Activated CD4-positive, alpha-beta memory T cell treated with anti-CD3 and anti-CD28 coated beads for 36 hours (primary cell): ENCODE measurements around the gene NOD2. TPM values are rescaled to one million over a fixed set of nuclear protein-coding genes. Genes with fewer than 3 reads are reported as not detected.

Experiments
- CTCF ChIA-PET: fragments of 350-600 bp; sonication (Branson Sonifier 250); formaldehyde crosslinking; loops from one replicate; lab custom pipeline; 2021; ENCODE audit warnings: antibody characterized with exemption, inconsistent platforms; lab: Charles Lee
- POLR2A ChIA-PET: fragments of 350-600 bp; sonication (Branson Sonifier 250); formaldehyde crosslinking; loops from one replicate; lab custom pipeline; 2021; ENCODE audit warnings: antibody characterized with exemption; lab: Charles Lee
- DNase-seq: peaks from one replicate; pipeline ENCODE4 v3.0.0-alpha.2; 2020
- H3K27ac Mint-ChIP-seq: one replicate; pipeline ENCODE4 v1.8.0; 2021; ENCODE audit warnings: mixed read lengths
- H3K27me3 Mint-ChIP-seq: one replicate; pipeline ENCODE4 v1.8.0; 2021; ENCODE audit warnings: mixed read lengths
- H3K36me3 Mint-ChIP-seq: one replicate; pipeline ENCODE4 v1.8.0; 2021; ENCODE audit warnings: mixed read lengths
- H3K4me1 Mint-ChIP-seq: one replicate; pipeline ENCODE4 v1.8.0; 2021; ENCODE audit warnings: low read depth, mixed read lengths
- H3K4me3 Mint-ChIP-seq: one replicate; pipeline ENCODE4 v1.8.0; 2021; ENCODE audit warnings: mild to moderate bottlenecking, mixed read lengths
- H3K9me3 Mint-ChIP-seq: one replicate; pipeline ENCODE4 v1.8.0; 2021; ENCODE audit warnings: mixed read lengths
- intact Hi-C: fragments of 100-400 bp; cut with micrococcal nuclease; formaldehyde crosslinking; loops from one replicate; pipeline ENCODE4 v1.15.1; 2023
- total RNA-seq, 2 experiments: library from RNA; stranded (reverse); gene quantifications; one replicate each; pipeline ENCODE4 v1.2.3, GENCODE V29; 2021

Gene NOD2
- total RNA-seq, 2 experiments from 2014 or later, result 17.9 to 18.7 TPM

DNA sequence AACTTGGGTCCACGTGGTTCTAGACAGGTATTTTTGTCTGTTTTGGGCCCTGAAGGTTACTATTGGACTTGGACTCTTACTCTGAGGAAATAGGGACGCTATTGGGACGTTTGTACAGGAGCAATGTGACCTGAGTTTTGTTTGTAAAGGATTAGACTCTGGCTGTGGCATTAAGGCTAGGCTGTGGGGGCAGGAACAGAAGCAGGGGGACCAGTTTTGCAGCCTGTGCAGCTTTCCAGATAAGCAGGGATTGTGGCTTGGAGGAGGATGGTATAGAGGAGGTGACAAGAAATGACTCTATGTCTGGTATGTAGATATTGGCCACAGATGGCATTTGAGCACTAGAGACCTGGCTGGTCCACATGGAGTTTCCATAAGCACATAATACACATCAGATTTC is 12.8 kb downstream of the NOD2 start:
- POLR2A ChIA-PET, result no interaction called here
- no peak overlapping the region for H3K4me3 Mint-ChIP-seq
- H3K4me1 Mint-ChIP-seq, result peaks cover 66% of the 10 kb centered on the region
- peaks cover 22% of the 10 kb centered on the region for H3K9me3 Mint-ChIP-seq
- CTCF ChIA-PET, result no interaction called here
- H3K27ac Mint-ChIP-seq, result peak overlapping the region; percentile 23
- intact Hi-C loops, result no loop called here
- H3K36me3 Mint-ChIP-seq, result peaks cover 62% of the 10 kb centered on the region
- H3K27me3 Mint-ChIP-seq, result no peaks in the 10 kb centered on the region
- DNase-seq, result no peak

DNA sequence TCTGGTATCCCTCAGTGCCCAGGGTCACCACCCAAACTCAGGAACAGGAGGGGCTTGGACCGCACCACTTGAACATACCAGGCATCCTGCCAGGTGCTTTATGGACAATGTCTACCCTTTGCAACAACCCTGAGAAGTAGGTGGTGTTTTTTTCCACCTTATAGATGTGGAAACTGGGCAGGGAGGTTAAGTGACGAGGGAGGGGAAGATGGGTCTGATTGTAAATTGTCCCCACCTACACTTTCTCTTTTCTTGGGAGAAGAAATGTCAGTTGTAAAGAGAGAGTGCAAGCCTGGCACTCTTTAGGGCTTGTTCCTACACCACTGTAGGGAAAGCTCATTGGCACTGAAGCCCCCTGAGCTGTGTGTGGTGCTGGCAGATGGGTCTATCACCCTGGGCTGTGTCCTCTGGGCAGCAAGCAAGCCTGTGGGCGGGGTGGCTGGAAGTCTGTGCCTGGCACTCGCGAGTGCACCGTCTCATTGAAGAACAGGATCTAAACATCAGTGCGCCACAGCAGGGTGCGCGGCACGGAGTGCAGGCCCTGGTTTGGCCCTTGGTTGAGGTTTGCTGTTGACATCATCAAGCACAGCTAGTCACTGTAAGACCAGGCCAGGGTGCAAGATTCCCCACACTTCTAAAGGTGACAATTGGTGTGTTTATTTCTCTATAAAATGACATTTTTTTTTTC is 15.1 kb downstream of the NOD2 start:
- Mint-ChIP-seq H3K9me3 (peaks cover 22% of the 10 kb centered on the region), H3K27ac (peak overlapping the region; percentile 94), H3K27me3 (no peaks in the 10 kb centered on the region), H3K36me3 (peaks cover 57% of the 10 kb centered on the region), H3K4me3 (peak overlapping the region; percentile 24), H3K4me1 (peaks cover 59% of the 10 kb centered on the region)
- ChIA-PET CTCF (interaction anchor here (0.6 to 1.4 kb wide), 7 partner anchors 12 to 98 kb away, joined by 3 to 6 read pairs (median 3); partner anchors contain the start of gene CYLD), POLR2A (interaction anchor here (1.0 to 2.2 kb wide), 6 partner anchors 9 to 38 kb away, joined by 3 to 21 read pairs (median 5); partner anchors contain the start of gene CYLD)
- DNase-seq, result peak; percentile 77
- intact Hi-C loops, result loop anchor here (1.0 kb wide), 1 partner anchor 8 kb away; no protein-coding TSS in a partner anchor

DNA sequence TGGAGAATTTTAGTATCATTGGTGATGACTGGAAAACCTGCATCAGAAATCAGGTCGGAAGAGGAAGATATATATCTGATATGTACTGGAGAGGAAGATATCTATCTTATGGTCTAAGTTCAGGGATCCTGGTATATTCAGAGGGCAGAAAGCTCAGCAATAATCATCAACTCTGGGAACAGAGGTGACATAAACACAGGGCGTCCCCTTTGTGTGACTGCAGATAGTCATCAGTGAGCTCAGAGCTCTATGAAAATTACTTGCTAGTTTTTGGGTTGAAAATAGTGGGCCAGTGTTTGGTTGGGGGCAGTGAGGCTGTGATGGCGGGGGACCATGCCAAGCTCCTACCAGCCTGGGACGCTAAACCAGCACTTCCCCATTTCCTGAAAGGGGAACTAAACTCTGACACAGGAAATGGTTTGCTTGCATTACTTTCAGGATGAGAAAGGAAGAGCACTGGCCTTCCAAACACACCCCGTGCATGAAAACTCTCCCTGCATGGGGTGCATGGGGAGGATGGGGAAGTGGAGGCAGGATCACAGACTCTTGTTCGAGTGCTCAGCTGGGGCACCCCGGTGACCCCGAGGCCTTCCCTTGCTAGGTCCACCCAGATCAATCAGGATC is 15.8 kb downstream of the NOD2 start:
- peak; percentile 34 for DNase-seq
- H3K9me3 Mint-ChIP-seq, result peaks cover 15% of the 10 kb centered on the region
- peaks cover 51% of the 10 kb centered on the region for H3K36me3 Mint-ChIP-seq
- POLR2A ChIA-PET, result interaction anchor here (1.0 to 2.2 kb wide), 6 partner anchors 10 to 38 kb away, joined by 3 to 21 read pairs (median 5); partner anchors contain the start of gene CYLD
- H3K27me3 Mint-ChIP-seq, result no peaks in the 10 kb centered on the region
- peak overlapping the region; percentile 94 for H3K27ac Mint-ChIP-seq
- intact Hi-C loops, result no loop called here
- peak overlapping the region; percentile 24 for H3K4me3 Mint-ChIP-seq
- CTCF ChIA-PET, result interaction anchor here (1.0 to 1.4 kb wide), 6 partner anchors 11 to 97 kb away, joined by 3 to 6 read pairs (median 3); partner anchors contain the start of gene CYLD
- H3K4me1 Mint-ChIP-seq, result peaks cover 61% of the 10 kb centered on the region

GRCh38 chr16:50709980-50710379 is 16.6 kb downstream of the NOD2 start:
- peaks cover 7% of the 10 kb centered on the region for H3K9me3 Mint-ChIP-seq
- intact Hi-C loops, result no loop called here
- H3K27ac Mint-ChIP-seq, result peak overlapping the region; percentile 94
- H3K4me3 Mint-ChIP-seq, result no peak overlapping the region
- ChIA-PET POLR2A (no interaction called here), CTCF (interaction anchor here (1.4 kb wide), 1 partner anchor 10 kb away, joined by 4 read pairs; no protein-coding TSS in a partner anchor)
- no peaks in the 10 kb centered on the region for H3K27me3 Mint-ChIP-seq
- H3K36me3 Mint-ChIP-seq, result peaks cover 44% of the 10 kb centered on the region
- DNase-seq, result no peak
- H3K4me1 Mint-ChIP-seq, result peaks cover 66% of the 10 kb centered on the region

DNA sequence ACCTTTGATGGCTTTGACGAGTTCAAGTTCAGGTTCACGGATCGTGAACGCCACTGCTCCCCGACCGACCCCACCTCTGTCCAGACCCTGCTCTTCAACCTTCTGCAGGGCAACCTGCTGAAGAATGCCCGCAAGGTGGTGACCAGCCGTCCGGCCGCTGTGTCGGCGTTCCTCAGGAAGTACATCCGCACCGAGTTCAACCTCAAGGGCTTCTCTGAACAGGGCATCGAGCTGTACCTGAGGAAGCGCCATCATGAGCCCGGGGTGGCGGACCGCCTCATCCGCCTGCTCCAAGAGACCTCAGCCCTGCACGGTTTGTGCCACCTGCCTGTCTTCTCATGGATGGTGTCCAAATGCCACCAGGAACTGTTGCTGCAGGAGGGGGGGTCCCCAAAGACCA is 17.6 kb downstream of the NOD2 start:
- POLR2A ChIA-PET, result no interaction called here
- CTCF ChIA-PET, result no interaction called here
- no peak overlapping the region for H3K4me3 Mint-ChIP-seq
- H3K36me3 Mint-ChIP-seq, result peaks cover 34% of the 10 kb centered on the region
- H3K27me3 Mint-ChIP-seq, result no peaks in the 10 kb centered on the region
- DNase-seq, result no peak
- no peak overlapping the region for H3K27ac Mint-ChIP-seq
- peaks cover 55% of the 10 kb centered on the region for H3K4me1 Mint-ChIP-seq
- intact Hi-C loops, result no loop called here
- no peaks in the 10 kb centered on the region for H3K9me3 Mint-ChIP-seq

DNA sequence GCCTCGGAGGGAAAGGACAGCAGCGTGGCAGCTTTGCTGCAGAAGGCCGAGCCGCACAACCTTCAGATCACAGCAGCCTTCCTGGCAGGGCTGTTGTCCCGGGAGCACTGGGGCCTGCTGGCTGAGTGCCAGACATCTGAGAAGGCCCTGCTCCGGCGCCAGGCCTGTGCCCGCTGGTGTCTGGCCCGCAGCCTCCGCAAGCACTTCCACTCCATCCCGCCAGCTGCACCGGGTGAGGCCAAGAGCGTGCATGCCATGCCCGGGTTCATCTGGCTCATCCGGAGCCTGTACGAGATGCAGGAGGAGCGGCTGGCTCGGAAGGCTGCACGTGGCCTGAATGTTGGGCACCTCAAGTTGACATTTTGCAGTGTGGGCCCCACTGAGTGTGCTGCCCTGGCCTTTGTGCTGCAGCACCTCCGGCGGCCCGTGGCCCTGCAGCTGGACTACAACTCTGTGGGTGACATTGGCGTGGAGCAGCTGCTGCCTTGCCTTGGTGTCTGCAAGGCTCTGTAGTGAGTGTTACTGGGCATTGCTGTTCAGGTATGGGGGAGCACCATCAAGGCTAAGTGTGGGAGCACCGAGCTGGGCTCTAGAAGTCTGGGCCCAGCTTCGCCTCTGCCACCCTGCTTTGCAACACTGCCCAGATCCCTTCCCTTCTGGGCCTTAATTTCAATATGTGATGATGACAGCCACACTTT is 18.6 kb downstream of the NOD2 start:
- Mint-ChIP-seq H3K4me3 (no peak overlapping the region), H3K9me3 (no peaks in the 10 kb centered on the region), H3K27me3 (no peaks in the 10 kb centered on the region), H3K36me3 (peaks cover 35% of the 10 kb centered on the region), H3K27ac (no peak overlapping the region), H3K4me1 (peaks cover 56% of the 10 kb centered on the region)
- ChIA-PET CTCF (no interaction called here), POLR2A (no interaction called here)
- no peak for DNase-seq
- intact Hi-C loops, result no loop called here

- H3K4me3 Mint-ChIP-seq, result no peak overlapping the region
- DNase-seq, result no peak
- peaks cover 33% of the 10 kb centered on the region for H3K36me3 Mint-ChIP-seq
- intact Hi-C loops, result no loop called here
- no peaks in the 10 kb centered on the region for H3K27me3 Mint-ChIP-seq
- POLR2A ChIA-PET, result no interaction called here
- CTCF ChIA-PET, result no interaction called here
- H3K27ac Mint-ChIP-seq, result no peak overlapping the region
- no peaks in the 10 kb centered on the region for H3K9me3 Mint-ChIP-seq
- peaks cover 52% of the 10 kb centered on the region for H3K4me1 Mint-ChIP-seq
Measured at GRCh38 chr16:50712560-50712898, 19.1 kb downstream of the NOD2 start.

DNA sequence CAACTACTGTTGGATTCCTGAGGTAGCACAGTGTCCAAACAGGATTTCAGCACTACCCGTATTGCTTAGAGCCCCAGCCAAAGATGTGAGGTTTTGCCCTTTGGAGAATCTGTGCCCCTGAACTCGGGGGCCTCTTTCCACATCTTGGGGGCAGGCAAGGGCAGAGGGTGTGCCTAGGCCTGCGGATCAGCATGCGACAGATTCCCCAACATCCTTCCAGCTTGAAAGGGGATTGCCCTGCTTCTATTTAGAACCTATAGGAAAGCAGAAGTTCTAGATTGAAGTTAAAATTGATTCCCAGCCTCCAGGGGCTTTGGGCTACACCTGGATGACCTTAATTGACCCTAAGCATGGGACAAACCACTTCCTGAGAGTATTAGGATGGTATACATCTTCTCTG is 19.6 kb downstream of the NOD2 start:
- Mint-ChIP-seq H3K27me3 (no peaks in the 10 kb centered on the region), H3K9me3 (no peaks in the 10 kb centered on the region), H3K4me1 (peaks cover 48% of the 10 kb centered on the region), H3K27ac (no peak overlapping the region), H3K36me3 (peaks cover 35% of the 10 kb centered on the region), H3K4me3 (no peak overlapping the region)
- ChIA-PET POLR2A (no interaction called here), CTCF (no interaction called here)
- no peak for DNase-seq
- intact Hi-C loops, result no loop called here

DNA sequence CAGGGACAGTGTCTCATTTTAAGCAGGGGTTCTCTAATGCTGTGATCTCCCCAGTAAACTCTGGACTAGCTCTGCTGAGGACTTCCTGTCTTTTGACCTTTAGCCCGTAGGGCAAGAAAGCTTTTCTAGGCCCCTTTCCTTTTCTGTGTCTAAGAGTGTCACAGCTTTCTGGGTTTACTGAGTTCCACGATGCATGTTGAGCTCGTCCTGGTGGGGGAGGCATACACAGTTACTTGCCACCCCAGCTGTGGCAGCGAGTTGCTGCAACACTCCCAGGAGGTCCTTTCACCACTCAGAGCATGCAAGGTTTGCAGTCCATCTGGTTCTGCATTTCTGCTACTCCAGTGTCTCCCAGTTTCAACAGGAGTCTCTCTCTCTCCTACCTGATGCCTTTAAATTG is 23.7 kb downstream of the NOD2 start:
- intact Hi-C loops, result no loop called here
- Mint-ChIP-seq H3K9me3 (no peaks in the 10 kb centered on the region), H3K4me3 (no peak overlapping the region), H3K27me3 (no peaks in the 10 kb centered on the region), H3K36me3 (peaks cover 22% of the 10 kb centered on the region), H3K27ac (no peak overlapping the region), H3K4me1 (peaks cover 43% of the 10 kb centered on the region)
- POLR2A ChIA-PET, result no interaction called here
- CTCF ChIA-PET, result interaction anchor here (4.0 kb wide), 1 partner anchor 51 kb away, joined by 17 read pairs; no protein-coding TSS in a partner anchor
- DNase-seq, result no peak

DNA sequence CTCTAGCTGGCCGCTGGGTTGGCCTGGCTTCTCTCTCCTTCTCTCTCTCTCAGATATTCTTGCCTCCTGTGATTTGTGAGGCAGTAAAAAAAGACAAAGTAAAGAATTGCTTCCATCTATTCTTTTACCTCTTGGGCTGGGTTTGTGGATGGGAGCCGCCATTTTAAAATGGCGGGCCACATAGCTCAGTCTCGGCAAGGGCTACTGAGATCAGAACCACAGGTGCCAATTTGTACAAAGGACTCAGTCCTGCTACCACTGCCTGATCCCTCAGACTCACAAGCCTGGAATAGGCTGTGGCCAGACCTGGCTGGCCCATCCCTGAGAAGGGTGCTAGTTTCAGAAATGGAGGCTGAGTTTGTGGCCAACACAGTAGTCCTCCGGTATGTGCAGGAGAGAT is 24.1 kb downstream of the NOD2 start:
- H3K4me1 Mint-ChIP-seq, result peaks cover 43% of the 10 kb centered on the region
- no peak for DNase-seq
- intact Hi-C loops, result no loop called here
- H3K27ac Mint-ChIP-seq, result no peak overlapping the region
- no peaks in the 10 kb centered on the region for H3K27me3 Mint-ChIP-seq
- no peaks in the 10 kb centered on the region for H3K9me3 Mint-ChIP-seq
- peaks cover 21% of the 10 kb centered on the region for H3K36me3 Mint-ChIP-seq
- POLR2A ChIA-PET, result no interaction called here
- CTCF ChIA-PET, result interaction anchor here (0.6 to 4.0 kb wide), 2 partner anchors 48 to 52 kb away, joined by 3 to 17 read pairs; no protein-coding TSS in a partner anchor
- H3K4me3 Mint-ChIP-seq, result no peak overlapping the region

GRCh38 chr16:50718061-50718760 is 24.8 kb downstream of the NOD2 start:
- H3K4me1 Mint-ChIP-seq, result peaks cover 46% of the 10 kb centered on the region
- H3K27me3 Mint-ChIP-seq, result no peaks in the 10 kb centered on the region
- intact Hi-C loops, result no loop called here
- H3K9me3 Mint-ChIP-seq, result peaks cover 2% of the 10 kb centered on the region
- POLR2A ChIA-PET, result interaction anchor here (1.1 kb wide), 1 partner anchor 19 kb away, joined by 3 read pairs; no protein-coding TSS in a partner anchor
- H3K4me3 Mint-ChIP-seq, result no peak overlapping the region
- CTCF ChIA-PET, result interaction anchor here (0.6 to 4.0 kb wide), 2 partner anchors 49 to 52 kb away, joined by 3 to 17 read pairs; no protein-coding TSS in a partner anchor
- peaks cover 28% of the 10 kb centered on the region for H3K36me3 Mint-ChIP-seq
- H3K27ac Mint-ChIP-seq, result no peak overlapping the region
- no peak for DNase-seq
